ENCODE measurements around the gene SMIM29.
A peak's percentile ranks its signal among the peaks of the same experiment; 100 is the strongest.

The SMIM29 gene

GRCh38 chr6:34236131-34236442 is 12.7 kb downstream of the SMIM29 start:
- TF ChIP-seq CTCF (IDR thresholded peaks at IDR 0.05; ENCODE audit: insufficient read depth, low read length, poor library complexity, severe bottlenecking): no peak
- no peaks in the 10 kb centered on the region for H3K27me3 ChIP-seq (replicated peaks; ENCODE audit: control insufficient read depth, insufficient read depth, low read length)
- peak overlapping the region; percentile 90 for H3K4me3 ChIP-seq (replicated peaks; ENCODE audit: low read depth, low read length)
- DNase-seq (ENCODE audit: extremely low read depth, insufficient read length): no peak
- peaks cover 9% of the 10 kb centered on the region for H3K36me3 ChIP-seq (ENCODE audit: control insufficient read depth, insufficient read depth, low read length)

GRCh38 chr6:34235307-34236130 is 13.3 kb downstream of the SMIM29 start:
- peaks cover 5% of the 10 kb centered on the region for H3K36me3 ChIP-seq (ENCODE audit: control insufficient read depth, insufficient read depth, low read length)
- no peaks in the 10 kb centered on the region for H3K27me3 ChIP-seq (replicated peaks; ENCODE audit: control insufficient read depth, insufficient read depth, low read length)
- DNase-seq (ENCODE audit: extremely low read depth, insufficient read length): peak; percentile 83
- H3K4me3 ChIP-seq (replicated peaks; ENCODE audit: low read depth, low read length): peak overlapping the region; percentile 90
- TF ChIP-seq CTCF (IDR thresholded peaks at IDR 0.05; ENCODE audit: insufficient read depth, low read length, poor library complexity, severe bottlenecking): no peak

GRCh38 chr6:34234667-34235306 is 14.0 kb downstream of the SMIM29 start:
- no peaks in the 10 kb centered on the region for H3K27me3 ChIP-seq (replicated peaks; ENCODE audit: control insufficient read depth, insufficient read depth, low read length)
- no peak for TF ChIP-seq CTCF (IDR thresholded peaks at IDR 0.05; ENCODE audit: insufficient read depth, low read length, poor library complexity, severe bottlenecking)
- H3K4me3 ChIP-seq (replicated peaks; ENCODE audit: low read depth, low read length): no peak overlapping the region; the same call in 1 of the 2 replicates
- DNase-seq (ENCODE audit: extremely low read depth, insufficient read length): peak; percentile 33
- no peaks in the 10 kb centered on the region for H3K36me3 ChIP-seq (ENCODE audit: control insufficient read depth, insufficient read depth, low read length)

- TF ChIP-seq CTCF (IDR thresholded peaks at IDR 0.05; ENCODE audit: insufficient read depth, low read length, poor library complexity, severe bottlenecking): no peak
- DNase-seq (ENCODE audit: extremely low read depth, insufficient read length): no peak
- H3K27me3 ChIP-seq (replicated peaks; ENCODE audit: control insufficient read depth, insufficient read depth, low read length): no peaks in the 10 kb centered on the region
- no peak overlapping the region for H3K4me3 ChIP-seq (replicated peaks; ENCODE audit: low read depth, low read length)
- no peaks in the 10 kb centered on the region for H3K36me3 ChIP-seq (ENCODE audit: control insufficient read depth, insufficient read depth, low read length)
Observed at GRCh38 chr6:34233867-34234266, 14.9 kb downstream of the SMIM29 start.

- Histone ChIP-seq H3K27me3 (replicated peaks; ENCODE audit: control insufficient read depth, insufficient read depth, low read length) (no peaks in the 10 kb centered on the region), H3K36me3 (ENCODE audit: control insufficient read depth, insufficient read depth, low read length) (no peaks in the 10 kb centered on the region), H3K4me3 (replicated peaks; ENCODE audit: low read depth, low read length) (no peak overlapping the region)
- no peak for DNase-seq (ENCODE audit: extremely low read depth, insufficient read length)
- no peak for TF ChIP-seq CTCF (IDR thresholded peaks at IDR 0.05; ENCODE audit: insufficient read depth, low read length, poor library complexity, severe bottlenecking)
Observed at GRCh38 chr6:34232901-34233300, 15.9 kb downstream of the SMIM29 start.
